Activated T-cell treated with anti-CD3 and anti-CD28 coated beads, Interleukin-2, amount 50 U/mL, for 72 hours (primary cell): ENCODE measurements around the gene KCNJ1. TPM values are rescaled to one million over a fixed set of nuclear protein-coding genes. Genes with fewer than 3 reads are reported as not detected.
A peak's percentile ranks its signal among the peaks of the same experiment; 100 is the strongest.

ENCODE experiments used
- ATAC-seq, 2 donors: fragments of 150-1000 bp; cut with Tn5 transposase; replicated peaks in 1 of 2; 2 replicates each; pipeline ENCODE4 v1.10.0; 2021; ENCODE audit warnings: moderate library complexity in 2 of 2, mild to moderate bottlenecking in 1 of 2
- DNase-seq, 2 donors: peaks; one replicate each; pipeline ENCODE4 v3.0.0; 2021 to 2022; ENCODE audit warnings: mixed read lengths in 1 of 2
- H3K27ac Mint-ChIP-seq: one replicate; pipeline ENCODE4 v1.8.0; 2022; ENCODE audit warnings: mild to moderate bottlenecking, moderate library complexity, mixed read lengths
- H3K27me3 Mint-ChIP-seq: one replicate; pipeline ENCODE4 v1.8.0; 2022; ENCODE audit warnings: low read depth, mixed read lengths
- H3K36me3 Mint-ChIP-seq, 2 donors: one replicate each; pipeline ENCODE4 v1.8.0; 2022; ENCODE audit warnings: mixed read lengths in 2 of 2, mild to moderate bottlenecking in 1 of 2; ENCODE audit not compliant: insufficient read depth in 2 of 2
- H3K4me1 Mint-ChIP-seq: one replicate; pipeline ENCODE4 v1.8.0; 2022; ENCODE audit warnings: low read depth, mixed read lengths
- H3K4me3 Mint-ChIP-seq, 2 donors: one replicate each; pipeline ENCODE4 v1.8.0; 2022; ENCODE audit warnings: mild to moderate bottlenecking in 2 of 2, mixed read lengths in 2 of 2, moderate library complexity in 2 of 2
- H3K9me3 Mint-ChIP-seq, 2 donors: one replicate each; pipeline ENCODE4 v1.8.0; 2022; ENCODE audit warnings: mixed read lengths in 2 of 2
- total RNA-seq, 2 donors: library from RNA; stranded (reverse); gene quantifications; one replicate each; pipeline ENCODE4 v1.2.3, GENCODE V29; 2022

The KCNJ1 gene
- not detected for total RNA-seq

DNA sequence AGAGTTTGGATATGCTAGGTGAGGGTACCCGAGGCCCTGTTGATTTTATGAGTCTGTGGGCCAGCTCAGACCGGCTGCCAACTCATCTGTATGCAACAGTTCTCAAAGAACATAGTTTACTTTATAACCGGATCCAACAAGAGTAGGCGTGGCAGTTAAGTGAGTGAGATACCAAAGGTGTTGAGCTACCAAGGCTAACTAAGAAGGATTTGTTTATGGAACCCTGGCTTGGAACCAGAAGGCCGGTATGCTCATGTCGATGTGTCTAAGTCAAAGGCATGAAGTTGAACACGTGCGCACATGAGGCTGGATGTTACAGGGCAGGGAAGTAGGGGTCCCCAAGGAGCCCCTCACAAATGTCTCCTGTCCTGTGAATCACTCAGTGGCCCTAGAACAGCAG is at the start of gene KCNJ1:
KCNJ1 (minus strand) TSS at position 20 of the 400 bp plus-strand sequence. CDS start 27,053 bp downstream, outside the sequence.
- Mint-ChIP-seq H3K27ac (no peak within 1 kb of the TSS), H3K36me3 (no peaks in the 10 kb centered on the region), H3K9me3 (no peaks in the 10 kb centered on the region), H3K4me3 (no peak within 1 kb of the TSS), H3K4me1 (no peaks in the 10 kb centered on the region), H3K27me3 (no peaks in the 10 kb centered on the region)
- peak; percentile 55 to 62 for ATAC-seq
- no peak for DNase-seq

DNA sequence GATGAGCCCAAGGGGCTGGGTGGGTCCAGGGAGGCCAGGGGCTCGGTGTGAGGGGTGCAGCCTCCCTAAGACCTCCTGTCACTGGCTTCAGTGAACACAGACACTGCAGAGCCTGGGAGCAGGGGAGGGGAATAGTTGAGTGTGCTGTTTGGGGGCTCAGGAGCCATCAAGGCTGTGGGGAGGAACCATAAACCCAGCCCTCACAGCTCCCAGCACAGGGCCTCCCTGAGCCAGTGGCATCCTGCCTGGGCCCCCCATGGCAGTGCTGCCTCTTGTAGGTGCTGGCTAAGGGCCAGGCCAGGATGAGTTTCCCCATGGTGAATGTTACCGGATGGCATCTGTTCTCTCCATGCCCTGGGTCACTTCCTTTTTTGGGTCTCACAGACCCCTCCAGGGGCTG is 49.6 kb upstream of the KCNJ1 start:
- ATAC-seq, result no peak

DNA sequence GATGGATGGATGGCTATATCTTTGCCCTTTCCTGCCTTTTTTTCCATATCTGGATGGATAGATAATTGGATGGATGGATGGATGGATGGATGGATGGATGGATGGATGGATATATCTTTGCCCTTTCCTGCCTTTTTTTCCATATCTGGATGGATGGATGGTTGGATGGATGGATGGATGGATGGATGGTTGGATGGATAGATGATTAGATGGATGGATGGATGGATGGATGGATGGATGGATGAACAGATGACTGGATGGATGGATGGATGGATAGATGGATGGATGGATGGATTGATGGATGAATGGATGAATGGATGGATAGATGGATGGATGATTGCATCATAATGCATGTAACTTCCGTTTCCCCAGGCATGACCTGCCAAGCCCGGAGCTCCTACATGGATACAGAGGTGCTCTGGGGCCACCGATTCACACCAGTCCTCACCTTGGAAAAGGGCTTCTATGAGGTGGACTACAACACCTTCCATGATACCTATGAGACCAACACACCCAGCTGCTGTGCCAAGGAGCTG is 49.0 kb upstream of the KCNJ1 start:
- ATAC-seq (no peak), DNase-seq (no peak)
- no peak overlapping the region for H3K27ac Mint-ChIP-seq
- H3K4me1 Mint-ChIP-seq, result peaks cover 16% of the 10 kb centered on the region
- H3K36me3 Mint-ChIP-seq, result no peaks in the 10 kb centered on the region
- H3K27me3 Mint-ChIP-seq, result peaks cover 20% of the 10 kb centered on the region
- no peaks in the 10 kb centered on the region for H3K9me3 Mint-ChIP-seq
- H3K4me3 Mint-ChIP-seq, result no peak overlapping the region

More for the DNA sequence above, 49.6 kb upstream of the KCNJ1 start:
- Mint-ChIP-seq H3K9me3 (no peaks in the 10 kb centered on the region), H3K4me1 (peaks cover 17% of the 10 kb centered on the region), H3K36me3 (no peaks in the 10 kb centered on the region), H3K4me3 (no peak overlapping the region), H3K27me3 (peaks cover 15% of the 10 kb centered on the region), H3K27ac (no peak overlapping the region)
- no peak for DNase-seq

DNA sequence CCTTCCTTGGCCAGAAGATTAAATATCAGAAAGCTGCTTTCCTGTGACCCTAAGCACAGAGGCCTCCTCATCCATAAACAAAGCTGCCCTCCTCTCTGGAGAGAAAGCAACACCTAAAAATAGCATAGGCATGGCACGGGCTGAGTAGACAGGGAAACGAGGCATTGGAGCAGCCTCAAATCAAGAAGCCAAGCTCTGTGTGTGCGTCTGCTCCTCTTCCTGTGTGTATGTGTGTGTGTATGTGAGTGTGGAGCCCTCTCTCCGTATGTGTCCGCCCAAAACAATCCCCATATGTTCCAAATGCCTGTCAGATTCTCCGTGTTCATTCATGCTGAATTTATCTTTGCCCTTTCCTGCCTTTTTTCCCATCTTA is 48.0 kb upstream of the KCNJ1 start:
- Mint-ChIP-seq H3K27ac (no peak overlapping the region), H3K4me3 (no peak overlapping the region), H3K27me3 (peaks cover 21% of the 10 kb centered on the region), H3K4me1 (peaks cover 16% of the 10 kb centered on the region), H3K9me3 (no peaks in the 10 kb centered on the region), H3K36me3 (no peaks in the 10 kb centered on the region)
- no peak for ATAC-seq
- DNase-seq, result no peak

DNA sequence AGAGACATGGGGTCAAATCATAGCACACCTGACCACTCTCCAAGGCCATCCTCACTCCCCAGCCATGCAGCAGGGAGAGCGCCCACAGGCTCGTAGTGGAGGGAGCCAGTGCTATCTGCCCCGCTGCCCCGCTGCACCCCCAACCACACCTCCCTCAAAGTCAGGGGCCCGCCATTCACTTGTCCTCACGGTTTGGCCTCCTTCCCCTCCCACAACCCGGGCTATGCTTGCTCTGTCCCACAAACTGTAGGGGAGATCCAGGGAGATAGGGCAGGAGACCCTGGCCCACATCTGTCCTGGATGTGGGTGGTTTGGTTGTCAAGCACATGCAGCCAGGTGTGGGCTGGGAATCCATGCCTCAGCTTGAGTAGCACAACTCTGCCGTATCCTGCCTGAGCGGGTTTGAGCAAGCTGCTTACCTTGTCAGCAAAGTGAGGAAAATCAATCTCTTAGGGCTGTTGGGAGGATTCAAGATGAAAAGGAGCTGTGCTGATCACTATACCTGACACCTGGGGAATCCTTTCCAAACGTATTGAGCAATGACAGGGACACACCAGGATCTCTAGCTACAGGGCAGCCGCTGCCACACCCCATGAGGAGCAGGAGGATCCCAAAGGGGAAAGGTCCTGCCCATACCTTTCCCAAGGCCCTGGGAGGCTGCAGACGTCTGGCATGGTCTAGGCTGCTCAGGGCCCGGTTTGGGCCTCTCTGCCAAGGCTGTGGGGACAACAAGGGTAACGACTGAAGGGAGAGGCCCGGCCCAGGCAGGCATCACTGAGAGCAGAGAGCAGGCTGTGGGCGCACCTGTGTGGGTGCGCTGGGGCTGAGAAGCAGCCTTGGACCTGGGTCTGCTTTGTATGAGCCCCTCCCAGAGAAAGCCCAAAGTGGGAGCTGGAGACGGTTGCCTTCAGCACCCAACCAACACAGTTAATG is 47.4 kb upstream of the KCNJ1 start:
- peak in 1 of 2 donors; percentile 22 for ATAC-seq
- H3K9me3 Mint-ChIP-seq, result no peaks in the 10 kb centered on the region
- no peak overlapping the region for H3K4me3 Mint-ChIP-seq

DNA sequence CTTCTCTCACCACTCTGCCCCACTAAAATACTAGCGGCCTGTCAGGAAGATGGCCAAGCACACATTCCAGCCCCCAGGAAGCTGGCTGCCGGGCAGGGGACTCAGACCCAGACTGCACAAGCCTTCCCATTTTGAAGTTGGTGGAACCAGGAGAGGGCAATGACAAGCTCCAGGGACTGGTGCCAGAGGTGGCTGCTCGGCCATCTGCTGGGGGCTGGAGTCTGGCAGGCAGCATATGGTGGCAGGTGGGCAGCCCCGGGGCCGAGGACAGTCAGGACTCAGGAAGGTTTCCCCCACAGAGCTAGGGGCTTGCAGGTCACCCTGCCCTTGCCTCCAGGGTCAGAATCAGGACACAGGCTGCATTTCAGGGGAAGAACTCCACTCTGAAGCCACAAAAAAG is 46.7 kb upstream of the KCNJ1 start:
- ATAC-seq (no peak), DNase-seq (no peak)
- Mint-ChIP-seq H3K4me1 (peaks cover 5% of the 10 kb centered on the region), H3K4me3 (no peak overlapping the region), H3K27me3 (peaks cover 32% of the 10 kb centered on the region), H3K27ac (no peak overlapping the region), H3K36me3 (no peaks in the 10 kb centered on the region), H3K9me3 (no peaks in the 10 kb centered on the region)

More for the DNA sequence above, 47.4 kb upstream of the KCNJ1 start:
- Mint-ChIP-seq H3K36me3 (no peaks in the 10 kb centered on the region), H3K4me1 (peaks cover 12% of the 10 kb centered on the region), H3K27ac (no peak overlapping the region), H3K27me3 (peaks cover 25% of the 10 kb centered on the region)
- DNase-seq, result no peak

DNA sequence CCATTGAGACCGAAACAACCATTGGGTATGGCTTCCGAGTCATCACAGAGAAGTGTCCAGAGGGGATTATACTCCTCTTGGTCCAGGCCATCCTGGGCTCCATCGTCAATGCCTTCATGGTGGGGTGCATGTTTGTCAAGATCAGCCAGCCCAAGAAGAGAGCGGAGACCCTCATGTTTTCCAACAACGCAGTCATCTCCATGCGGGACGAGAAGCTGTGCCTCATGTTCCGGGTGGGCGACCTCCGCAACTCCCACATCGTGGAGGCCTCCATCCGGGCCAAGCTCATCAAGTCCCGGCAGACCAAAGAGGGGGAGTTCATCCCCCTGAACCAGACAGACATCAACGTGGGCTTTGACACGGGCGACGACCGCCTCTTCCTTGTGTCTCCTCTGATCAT is 44.6 kb upstream of the KCNJ1 start:
- ATAC-seq, result no peak
- Mint-ChIP-seq H3K27ac (no peak overlapping the region), H3K36me3 (no peaks in the 10 kb centered on the region), H3K9me3 (no peaks in the 10 kb centered on the region), H3K4me1 (no peaks in the 10 kb centered on the region), H3K27me3 (peaks cover 48% of the 10 kb centered on the region), H3K4me3 (no peak overlapping the region)
- DNase-seq, result no peak

DNA sequence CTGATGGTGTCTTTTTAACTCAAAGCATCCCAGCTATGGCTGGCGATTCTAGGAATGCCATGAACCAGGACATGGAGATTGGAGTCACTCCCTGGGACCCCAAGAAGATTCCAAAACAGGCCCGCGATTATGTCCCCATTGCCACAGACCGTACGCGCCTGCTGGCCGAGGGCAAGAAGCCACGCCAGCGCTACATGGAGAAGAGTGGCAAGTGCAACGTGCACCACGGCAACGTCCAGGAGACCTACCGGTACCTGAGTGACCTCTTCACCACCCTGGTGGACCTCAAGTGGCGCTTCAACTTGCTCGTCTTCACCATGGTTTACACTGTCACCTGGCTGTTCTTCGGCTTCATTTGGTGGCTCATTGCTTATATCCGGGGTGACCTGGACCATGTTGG is 44.1 kb upstream of the KCNJ1 start:
- Mint-ChIP-seq H3K4me3 (no peak overlapping the region), H3K4me1 (peaks cover 2% of the 10 kb centered on the region), H3K36me3 (no peaks in the 10 kb centered on the region), H3K9me3 (no peaks in the 10 kb centered on the region), H3K27me3 (peaks cover 50% of the 10 kb centered on the region), H3K27ac (no peak overlapping the region)
- ATAC-seq, result no peak
- DNase-seq, result no peak

DNA sequence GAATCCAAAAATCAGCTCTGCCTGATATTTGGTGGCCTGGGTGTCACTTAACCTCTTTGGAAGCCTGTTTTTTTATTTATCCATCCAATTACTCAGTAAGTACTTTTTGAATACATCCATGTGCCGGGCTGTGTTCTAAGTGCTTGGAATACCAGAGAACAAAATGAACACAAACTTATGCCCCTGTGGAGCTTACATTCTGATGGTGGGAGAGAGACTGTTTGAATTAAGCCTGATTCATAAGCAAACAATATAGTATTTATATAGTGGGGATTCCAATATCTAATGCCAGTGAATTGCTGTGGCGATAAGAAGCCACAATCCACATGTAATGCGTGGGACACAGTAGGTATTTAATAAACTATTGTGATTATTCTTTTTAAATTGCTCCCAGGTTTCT is 43.5 kb upstream of the KCNJ1 start:
- H3K27ac Mint-ChIP-seq, result no peak overlapping the region
- ATAC-seq, result no peak
- no peak overlapping the region for H3K4me3 Mint-ChIP-seq
- H3K4me1 Mint-ChIP-seq, result peaks cover 7% of the 10 kb centered on the region
- no peaks in the 10 kb centered on the region for H3K36me3 Mint-ChIP-seq
- no peaks in the 10 kb centered on the region for H3K9me3 Mint-ChIP-seq
- peaks cover 47% of the 10 kb centered on the region for H3K27me3 Mint-ChIP-seq
- no peak for DNase-seq

DNA sequence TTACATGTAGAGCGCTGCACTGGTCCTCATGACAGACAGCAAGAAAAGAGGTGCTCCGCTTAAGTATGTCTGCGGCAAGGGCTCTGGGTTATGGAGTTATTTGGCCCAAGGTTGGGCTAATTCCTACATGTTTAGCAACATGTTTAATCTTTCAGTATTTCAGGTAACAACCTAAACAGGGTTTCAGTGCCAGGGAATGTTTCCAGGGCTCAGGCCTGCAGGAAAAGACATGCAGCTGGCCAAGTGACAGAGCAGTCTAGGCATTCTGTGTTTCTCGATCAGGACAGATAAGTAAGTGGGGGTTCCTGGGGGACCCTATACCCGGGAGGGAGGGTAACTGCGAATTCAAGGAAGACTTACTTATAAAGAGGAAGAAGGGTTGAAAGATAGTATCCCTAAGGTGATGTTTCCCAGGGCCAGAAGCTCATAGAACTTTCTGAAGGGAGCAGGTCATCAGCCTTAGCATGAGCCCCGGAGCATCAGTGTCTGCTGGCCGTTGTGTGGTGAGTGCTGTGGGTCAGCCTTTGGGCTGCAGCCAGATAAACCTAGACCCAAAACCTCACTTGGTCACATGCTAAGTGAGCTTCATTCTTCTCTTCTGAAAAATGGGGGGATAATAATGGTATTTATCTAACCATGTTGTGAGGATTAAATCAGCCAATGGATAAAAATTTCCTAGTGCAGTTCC is 42.5 kb upstream of the KCNJ1 start:
- Mint-ChIP-seq H3K27me3 (peaks cover 50% of the 10 kb centered on the region), H3K36me3 (no peaks in the 10 kb centered on the region), H3K4me3 (no peak overlapping the region), H3K9me3 (no peaks in the 10 kb centered on the region), H3K4me1 (peaks cover 7% of the 10 kb centered on the region), H3K27ac (no peak overlapping the region)
- ATAC-seq (no peak), DNase-seq (no peak)

DNA sequence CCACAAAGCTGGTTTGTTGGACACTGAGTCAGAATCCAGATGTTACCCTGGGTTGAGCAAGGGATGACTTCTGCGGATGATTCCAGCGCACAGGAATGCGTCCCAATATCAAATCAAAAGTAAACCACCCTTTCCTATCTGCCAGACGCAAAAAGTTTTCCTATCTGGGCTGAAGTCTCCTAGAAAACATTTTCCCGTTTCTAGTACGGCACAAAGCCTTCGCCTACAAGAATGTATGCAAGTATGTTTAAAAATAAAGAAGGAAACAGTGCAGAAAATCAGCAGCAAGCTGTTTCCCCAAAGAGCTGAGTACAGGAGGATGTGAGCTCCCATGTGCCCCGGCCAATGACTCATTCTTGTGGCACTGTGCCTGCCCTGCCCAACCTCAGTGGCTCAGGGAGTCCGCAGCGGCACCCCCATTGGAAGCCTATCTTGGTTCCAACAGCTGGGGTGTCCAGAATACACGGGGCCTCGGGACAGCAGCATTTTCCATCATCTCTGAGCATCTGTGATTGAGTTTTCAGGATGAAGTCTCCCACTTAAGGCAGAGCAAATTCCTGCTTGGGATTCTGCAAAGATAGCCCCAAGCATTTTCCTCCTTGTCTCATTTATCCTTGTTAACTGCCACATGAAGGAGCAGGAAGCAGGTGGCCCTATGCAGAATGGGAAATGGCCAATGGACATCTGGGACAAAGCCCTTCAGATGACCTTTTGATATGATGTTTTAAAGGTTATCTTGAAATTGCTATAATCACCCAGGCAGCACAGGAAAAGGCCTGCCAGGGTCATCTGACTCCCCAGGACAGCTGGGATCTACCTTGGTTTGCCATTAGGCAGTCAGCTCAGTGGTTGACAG is 41.5 kb upstream of the KCNJ1 start:
- Mint-ChIP-seq H3K27ac (no peak overlapping the region), H3K36me3 (no peaks in the 10 kb centered on the region), H3K27me3 (peaks cover 59% of the 10 kb centered on the region), H3K4me1 (peaks cover 7% of the 10 kb centered on the region), H3K4me3 (no peak overlapping the region), H3K9me3 (no peaks in the 10 kb centered on the region)
- peak in 1 of 2 donors; percentile 22 for ATAC-seq
- DNase-seq, result no peak

DNA sequence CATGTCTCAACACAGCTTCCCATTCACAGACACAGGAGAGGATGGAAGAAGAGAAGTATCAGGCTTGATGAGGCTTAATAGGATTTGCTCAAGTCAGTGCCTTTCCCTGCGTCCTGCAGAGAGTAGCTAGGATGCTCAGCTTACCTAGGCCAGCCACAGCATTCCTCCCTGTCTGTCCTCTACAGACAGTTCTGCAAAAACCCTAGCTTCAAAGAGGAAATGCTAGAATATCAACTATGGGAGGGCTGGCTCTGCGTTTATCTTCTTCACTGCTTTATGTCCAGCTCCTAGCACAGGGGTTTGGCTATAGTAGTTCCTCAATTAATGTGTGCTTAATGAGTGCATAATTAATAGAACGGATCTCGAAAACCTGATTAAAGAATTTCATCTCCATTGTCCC is 40.5 kb upstream of the KCNJ1 start:
- Mint-ChIP-seq H3K9me3 (no peaks in the 10 kb centered on the region), H3K27ac (no peak overlapping the region), H3K27me3 (peaks cover 67% of the 10 kb centered on the region), H3K4me3 (no peak overlapping the region), H3K4me1 (peaks cover 7% of the 10 kb centered on the region), H3K36me3 (no peaks in the 10 kb centered on the region)
- ATAC-seq, result no peak
- DNase-seq, result no peak
